NCI-H2227 treated with DMSO at 0.1 percent for 48 hours (cell line): Measurements from ENCODE around the gene CCZ1.
A peak's percentile ranks its signal among the peaks of the same experiment; 100 is the strongest.
"Not testable (repeated sequence)": the region's sequence is repeated elsewhere in the genome, so short reads cannot be mapped to it uniquely, and the experiment has no call there.

ENCODE experiments used
- DNase-seq: peaks from one replicate; lab custom pipeline; 2025; lab: John Stamatoyannopoulos, UW

Gene CCZ1

GRCh38 chr7:5898480-5899224 is at the start of gene CCZ1:
Gene CCZ1 (plus strand): TSS chr7:5898733. CDS start chr7:5898800, 67 bp downstream.
- peak; percentile 62 for DNase-seq

DNA sequence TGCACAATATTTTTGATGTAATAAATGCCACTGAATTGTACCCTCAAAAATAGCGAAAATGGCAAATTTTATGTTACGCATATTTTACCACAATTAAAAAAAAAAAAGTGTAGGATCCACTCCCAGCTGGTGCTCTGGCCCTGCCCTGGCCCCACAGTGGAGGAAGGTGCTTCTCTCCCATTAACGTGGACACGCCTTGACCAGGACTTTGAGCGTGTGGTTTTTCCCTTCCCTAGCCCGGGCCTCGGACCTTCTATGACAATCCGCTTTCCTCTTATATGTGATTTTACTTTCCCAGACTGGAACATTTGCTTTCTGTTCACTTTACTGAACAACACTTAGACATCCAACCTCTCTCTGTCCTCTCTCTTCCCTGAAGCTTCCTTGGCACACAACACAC is 47.6 kb upstream of the CCZ1 start:
- DNase-seq, result no peak

- DNase-seq, result no peak
Observed at GRCh38 chr7:5854738-5855137, 43.8 kb upstream of the CCZ1 start.

- DNase-seq, result not testable (repeated sequence)
Observed at GRCh38 chr7:5857041-5857575, 41.4 kb upstream of the CCZ1 start.

DNA sequence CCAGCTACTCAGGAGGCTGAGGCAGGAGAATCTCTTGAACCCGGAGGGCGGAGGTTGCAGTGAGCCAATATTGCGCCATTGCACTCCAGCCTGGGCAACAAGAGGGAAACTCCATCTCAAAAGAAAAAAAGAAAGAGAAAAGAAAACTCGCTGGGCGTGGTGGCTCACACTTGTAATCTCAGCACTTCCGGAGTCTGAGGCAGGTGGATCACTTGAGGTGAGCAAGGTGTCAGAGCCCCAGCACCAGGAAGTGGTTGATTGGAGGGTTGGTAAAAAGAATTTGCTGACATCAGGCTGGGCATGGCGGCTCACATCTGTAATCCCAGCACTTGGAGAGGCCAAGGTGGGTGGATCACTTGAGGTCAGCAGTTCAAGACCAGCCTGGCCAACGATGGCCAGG is 40.0 kb upstream of the CCZ1 start:
- DNase-seq, result not testable (repeated sequence)

DNA sequence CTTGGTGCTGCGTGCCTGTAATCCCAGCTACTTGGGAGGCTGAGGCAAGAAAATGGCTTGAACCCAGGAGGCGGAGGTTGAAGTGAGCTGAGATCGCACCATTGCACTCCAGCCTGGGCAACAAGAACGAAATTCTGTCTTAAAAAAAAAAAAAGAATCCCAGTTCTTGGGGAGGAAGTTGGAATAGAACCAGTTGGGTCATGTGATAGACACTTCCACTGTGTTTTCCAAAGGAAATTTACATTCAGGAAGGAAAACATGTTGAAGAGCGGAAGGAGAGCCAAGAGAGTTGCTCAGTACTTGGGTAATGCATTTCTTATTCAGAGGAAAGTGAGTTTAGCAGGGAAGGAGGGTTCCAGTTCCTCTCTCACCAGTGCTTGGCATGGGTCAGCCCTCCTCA is 37.3 kb upstream of the CCZ1 start:
- DNase-seq, result not testable (repeated sequence)

- DNase-seq, result not testable (repeated sequence)
Observed at GRCh38 chr7:5862753-5863366, 35.7 kb upstream of the CCZ1 start.

GRCh38 chr7:5865279-5865931 is 33.1 kb upstream of the CCZ1 start:
- not testable (repeated sequence) for DNase-seq

DNA sequence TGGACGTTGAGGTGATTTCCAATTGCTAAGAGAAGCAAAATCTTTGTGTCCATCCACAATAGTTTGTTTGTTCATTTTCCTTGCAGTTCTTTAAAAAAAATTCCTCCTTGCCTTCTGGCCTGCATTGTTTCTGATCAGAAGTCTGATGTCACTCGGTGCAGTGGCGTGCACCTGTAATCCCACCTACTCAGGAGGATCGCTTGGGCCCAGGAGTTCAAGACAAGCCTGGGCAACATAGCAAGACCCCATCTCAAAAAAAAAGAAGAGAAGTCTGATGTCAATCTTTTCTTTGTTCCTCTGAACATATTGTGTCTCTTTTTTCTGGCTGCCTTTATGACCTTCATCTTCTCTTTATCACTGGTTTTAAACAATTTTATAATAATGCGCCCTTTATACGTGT is 31.5 kb upstream of the CCZ1 start:
- no peak for DNase-seq

DNA sequence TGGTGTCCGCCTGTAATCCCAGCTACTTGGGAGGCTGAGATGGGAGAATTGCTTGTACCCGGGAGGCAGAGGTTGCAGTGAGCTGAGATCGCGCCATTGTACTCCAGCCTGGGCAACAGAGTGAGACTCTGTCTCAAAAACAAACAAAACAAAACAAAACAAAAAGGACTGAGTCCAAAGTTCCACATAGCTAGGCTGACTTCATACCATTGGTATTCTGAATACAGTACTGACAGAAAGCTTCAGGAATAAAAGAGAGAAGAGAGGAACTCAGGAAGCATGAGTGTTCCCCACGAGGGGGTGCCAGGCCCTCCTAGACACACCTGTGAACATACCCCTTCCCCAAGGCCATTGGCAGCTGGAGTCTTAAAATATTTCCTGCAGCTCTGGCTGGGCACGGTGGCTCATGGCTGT is 29.6 kb upstream of the CCZ1 start:
- DNase-seq, result not testable (repeated sequence)

- no peak for DNase-seq
Observed at GRCh38 chr7:5869691-5870090, 28.8 kb upstream of the CCZ1 start.

GRCh38 chr7:5870311-5870710 is 28.2 kb upstream of the CCZ1 start:
- no peak for DNase-seq

DNA sequence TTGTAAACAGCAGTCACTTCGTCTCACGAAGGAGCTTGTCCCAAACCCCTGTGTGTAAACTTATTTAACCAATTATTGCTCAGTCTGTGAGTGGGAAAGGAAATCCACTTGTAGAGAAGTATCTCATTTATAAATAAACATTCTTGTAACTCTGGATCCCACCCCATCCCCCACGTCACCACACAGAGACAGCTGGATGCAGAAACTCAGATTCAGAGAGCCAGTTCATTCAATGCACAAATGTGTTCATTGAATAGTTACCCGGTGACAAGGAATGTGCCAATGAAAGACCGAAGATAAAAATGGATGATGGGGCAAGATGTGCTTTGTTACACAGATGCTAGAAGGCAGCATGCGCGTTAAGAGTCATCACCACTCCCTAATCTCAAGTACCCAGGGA is 26.2 kb upstream of the CCZ1 start:
- peak; percentile 17 for DNase-seq

- DNase-seq, result not testable (repeated sequence)
Observed at GRCh38 chr7:5879591-5879990, 18.9 kb upstream of the CCZ1 start.

- DNase-seq, result not testable (repeated sequence)
Observed at GRCh38 chr7:5880106-5880505, 18.4 kb upstream of the CCZ1 start.

- not testable (repeated sequence) for DNase-seq
Observed at GRCh38 chr7:5884431-5884830, 14.1 kb upstream of the CCZ1 start.

DNA sequence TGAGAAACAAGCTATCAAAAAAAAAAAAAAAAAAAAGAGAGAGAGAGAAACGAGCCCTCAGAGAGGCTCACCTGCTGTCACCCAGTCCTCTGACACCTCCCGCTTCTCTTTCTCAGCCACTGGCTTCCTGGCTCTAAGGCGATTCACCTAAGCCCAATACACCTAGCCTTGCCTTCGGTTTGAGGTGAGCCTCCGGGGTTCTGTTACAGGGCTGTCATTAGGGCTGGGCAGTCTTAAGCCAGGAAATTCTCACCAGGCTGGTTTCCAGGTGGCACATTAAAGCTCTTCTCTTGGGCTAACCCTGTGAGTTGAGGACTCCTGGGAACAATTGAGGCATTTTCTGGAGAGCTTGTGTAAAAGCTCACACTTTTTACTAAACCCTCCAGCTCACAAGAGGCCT is 10.5 kb upstream of the CCZ1 start:
- DNase-seq, result not testable (repeated sequence)

DNA sequence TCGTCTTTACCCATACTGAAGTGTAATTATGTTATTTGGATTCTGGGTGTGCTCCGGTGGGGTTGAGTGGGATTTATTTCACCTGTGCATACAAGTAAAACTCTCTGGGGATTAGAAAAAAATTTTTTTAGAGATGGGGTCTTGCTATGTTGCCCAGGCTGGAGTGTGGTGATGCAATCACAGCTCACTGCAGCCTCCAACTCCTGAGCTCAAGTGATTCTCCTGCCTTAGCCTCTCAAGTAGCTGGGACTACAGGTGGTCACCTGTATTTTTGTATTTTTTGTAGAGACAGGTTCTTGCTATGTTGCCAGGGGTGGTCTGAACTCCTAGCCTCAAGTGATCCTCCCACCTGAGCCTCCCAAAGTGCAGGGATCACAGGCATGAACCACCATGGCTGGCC is 8.3 kb upstream of the CCZ1 start:
- not testable (repeated sequence) for DNase-seq

DNA sequence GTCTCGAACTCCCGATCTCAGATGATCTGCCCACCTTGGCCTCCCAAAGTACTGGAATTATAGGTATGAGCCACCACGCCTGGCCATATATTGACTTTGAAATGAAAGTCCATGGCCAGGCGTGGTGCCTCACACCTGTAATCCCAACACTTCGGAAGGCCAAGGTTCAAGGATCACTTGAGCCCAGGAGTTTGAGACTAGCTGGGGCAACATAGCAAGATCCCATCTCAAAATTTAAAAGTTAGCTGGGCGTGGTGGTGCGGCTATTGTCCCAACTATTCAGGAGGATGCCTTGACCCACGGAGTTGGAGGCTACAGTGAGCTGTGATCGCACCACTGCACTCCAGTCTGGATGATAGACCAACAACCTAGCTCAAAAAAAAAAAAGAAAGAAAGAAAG is 6.0 kb upstream of the CCZ1 start:
- DNase-seq, result no peak

GRCh38 chr7:5897369-5897919 is 1.1 kb upstream of the CCZ1 start:
- peak; percentile 57 for DNase-seq

DNA sequence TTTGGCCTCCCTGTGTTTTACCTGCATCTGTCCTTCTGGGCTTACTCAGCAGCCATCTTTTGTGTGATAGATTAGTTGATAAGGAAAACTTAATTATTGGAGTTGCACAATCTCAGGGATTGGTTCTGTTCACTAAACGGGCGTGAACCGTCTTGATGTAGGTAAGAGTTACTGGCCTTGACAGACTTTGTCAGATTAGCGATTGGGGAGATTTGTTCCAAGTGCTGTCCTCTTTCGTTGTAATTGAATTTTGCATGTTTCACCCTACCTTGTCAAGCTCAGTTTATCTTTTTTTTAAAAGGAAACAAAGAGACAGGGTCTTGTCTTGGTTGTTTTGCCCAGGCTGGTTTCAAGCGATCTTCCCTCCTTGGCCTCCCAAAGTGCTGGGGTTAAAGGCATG is 4.5 kb downstream of the CCZ1 start:
- not testable (repeated sequence) for DNase-seq

DNA sequence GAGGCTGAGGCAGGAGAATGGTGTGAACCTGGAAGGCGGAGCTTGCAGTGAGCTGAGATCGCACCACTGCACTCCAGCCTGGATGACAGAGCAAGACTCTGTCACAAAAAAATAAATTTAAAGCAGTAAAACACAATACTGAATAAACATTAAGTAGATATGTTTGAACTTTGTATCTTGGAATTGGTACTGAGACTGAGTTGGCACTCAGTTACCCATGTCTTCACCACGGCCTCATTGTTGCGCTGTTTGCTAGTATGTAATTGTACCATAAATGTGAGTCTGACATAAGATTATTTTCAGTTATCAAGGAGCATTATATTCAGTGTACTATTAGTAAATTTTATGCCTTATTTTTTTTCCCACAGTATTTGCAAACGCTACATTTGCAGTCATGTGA is 6.2 kb downstream of the CCZ1 start:
- DNase-seq, result not testable (repeated sequence)
